Neural cell (in vitro differentiated cells): ENCODE measurements around the gene TIMM13. TPM values are rescaled to one million over a fixed set of nuclear protein-coding genes. Genes with fewer than 3 reads are reported as not detected.

Source experiments
- H2AFZ ChIP-seq: fragments of 200-600, 300-800 bp; sonication (generic), shearing (Covaris generic); 2 replicates; pipeline ENCODE4 v1.6.0; 2014; ENCODE audit warnings: low read depth, mild to moderate bottlenecking, antibody characterized with exemption, low read length, moderate library complexity
- H3F3A ChIP-seq: fragments of 200-600 bp; shearing (Covaris generic); 2 replicates; pipeline ENCODE4 v1.6.1; 2016; ENCODE audit warnings: mild to moderate bottlenecking, moderate library complexity, mixed read lengths, antibody characterized with exemption, low read length; ENCODE audit not compliant: insufficient read depth, poor library complexity, severe bottlenecking
- H3K27ac ChIP-seq: fragments of 200-600, 300-800 bp; sonication (generic), shearing (Covaris generic); 2 replicates; pipeline ENCODE4 v1.5.1; 2014; ENCODE audit warnings: mild to moderate bottlenecking, low read length, moderate library complexity
- H3K27me3 ChIP-seq: fragments of 300-800, 200-600 bp; sonication (generic), shearing (Covaris generic); 2 replicates; pipeline ENCODE4 v1.6.0; 2014; ENCODE audit warnings: mild to moderate bottlenecking, low read depth, low read length, moderate library complexity; ENCODE audit not compliant: insufficient read depth
- H3K36me3 ChIP-seq: fragments of 300-800, 200-600 bp; sonication (generic), shearing (Covaris generic); 2 replicates; pipeline ENCODE4 v1.5.1; 2014; ENCODE audit warnings: mild to moderate bottlenecking, antibody characterized with exemption, low read length, moderate library complexity; ENCODE audit not compliant: insufficient read depth
- H3K4me2 ChIP-seq: fragments of 300-800, 200-600 bp; sonication (generic), shearing (Covaris generic); 2 replicates; pipeline ENCODE4 v1.6.0; 2014; ENCODE audit warnings: mild to moderate bottlenecking, low read length
- H3K4me3 ChIP-seq: fragments of 300-800, 200-600 bp; sonication (generic), shearing (Covaris generic); 2 replicates; pipeline ENCODE4 v1.5.1; 2014; ENCODE audit warnings: mild to moderate bottlenecking, low read length, moderate library complexity
- H3K79me2 ChIP-seq: fragments of 200-600 bp; shearing (Covaris generic); replicated peaks from 2 replicates; pipeline ENCODE4 v1.6.0; 2014; ENCODE audit warnings: mild to moderate bottlenecking, low read length, moderate library complexity; ENCODE audit not compliant: insufficient read depth
- H3K9ac ChIP-seq: fragments of 300-800, 200-600 bp; sonication (generic), shearing (Covaris generic); 2 replicates; pipeline ENCODE4 v1.6.1; 2016; ENCODE audit warnings: mild to moderate bottlenecking, low read length, mixed read lengths
- H3K9me2 ChIP-seq: fragments of 200-600 bp; shearing (Covaris generic); 2 replicates; pipeline ENCODE4 v1.6.1; 2016; ENCODE audit warnings: mild to moderate bottlenecking, low read length, mixed read lengths; ENCODE audit not compliant: insufficient read depth
- H3K9me3 ChIP-seq: fragments of 200-600, 300-800 bp; sonication (generic), shearing (Covaris generic); 2 replicates; pipeline ENCODE4 v1.6.1; 2016; ENCODE audit warnings: mild to moderate bottlenecking, mixed run types, low read length, moderate library complexity, mixed read lengths
- H4K20me1 ChIP-seq: fragments of 200-600 bp; shearing (Covaris generic); 2 replicates; pipeline ENCODE4 v1.6.1; 2016; ENCODE audit warnings: mild to moderate bottlenecking, mixed run types; ENCODE audit not compliant: insufficient read depth
- CTCF ChIP-seq: fragments of 450-650 bp; IDR thresholded peaks from 2 replicates; pipeline ENCODE4 v1.5.1; 2014; ENCODE audit warnings: antibody characterized with exemption, mild to moderate bottlenecking, moderate library complexity; ENCODE audit not compliant: poor library complexity, severe bottlenecking
- EP300 ChIP-seq: fragments of 450-650 bp; conservative IDR thresholded peaks from 2 replicates; pipeline ENCODE4 v1.6.1; 2014; ENCODE audit warnings: antibody characterized with exemption, mild to moderate bottlenecking, moderate library complexity; ENCODE audit not compliant: poor library complexity, severe bottlenecking
- EZH2 ChIP-seq: fragments of 200-600, 300-800 bp; shearing (Covaris generic), sonication (generic); IDR thresholded peaks from 2 replicates; pipeline ENCODE4 v1.6.1; 2014; ENCODE audit warnings: antibody characterized with exemption, low read length, borderline replicate concordance, mild to moderate bottlenecking; ENCODE audit not compliant: insufficient read depth, poor library complexity, severe bottlenecking
- MXI1 ChIP-seq: fragments of 450-650 bp; conservative IDR thresholded peaks from 2 replicates; pipeline ENCODE4 v1.6.1; 2014; ENCODE audit warnings: antibody characterized with exemption, mild to moderate bottlenecking; ENCODE audit not compliant: poor library complexity, severe bottlenecking
- POLR2AphosphoS5 ChIP-seq: IDR thresholded peaks from 2 replicates; pipeline ENCODE4 v1.6.1; 2012
- RAD21 ChIP-seq: fragments of 450-650 bp; conservative IDR thresholded peaks from 2 replicates; pipeline ENCODE4 v1.6.1; 2014; ENCODE audit warnings: antibody characterized with exemption, mild to moderate bottlenecking, moderate library complexity
- REST ChIP-seq: IDR thresholded peaks from 2 replicates; pipeline ENCODE4 v1.6.1; 2012; ENCODE audit warnings: borderline replicate concordance
- SMC3 ChIP-seq: fragments of 450-650 bp; conservative IDR thresholded peaks from 2 replicates; pipeline ENCODE4 v1.6.1; 2014; ENCODE audit warnings: antibody characterized with exemption, mild to moderate bottlenecking, moderate library complexity; ENCODE audit not compliant: poor library complexity
- TAF1 ChIP-seq: IDR thresholded peaks from 2 replicates; pipeline ENCODE4 v1.6.1; 2012; ENCODE audit warnings: low read depth
- polyA plus RNA-seq: library from polyadenylated mRNA; depleted of rRNA; stranded (reverse); fragments of >200 nt; gene quantifications from 2 replicates; pipeline ENCODE4 v1.2.3, GENCODE V29; 2014

The TIMM13 gene
- polyA plus RNA-seq, 1 donor from 2014 or later, result 73.0 TPM

- Histone ChIP-seq H3K79me2 (no peaks in the 10 kb centered on the region), H3K36me3 (no peaks in the 10 kb centered on the region), H2AFZ (no peak overlapping the region), H3K27ac (no peak overlapping the region), H3K9me3 (no peaks in the 10 kb centered on the region), H3K4me2 (no peak overlapping the region), H3K9ac (no peak overlapping the region), H4K20me1 (no peaks in the 10 kb centered on the region), H3F3A (peaks cover 4% of the 10 kb centered on the region), H3K4me3 (no peak overlapping the region), H3K9me2 (no peaks in the 10 kb centered on the region), H3K27me3 (no peaks in the 10 kb centered on the region)
- no peak for TF ChIP-seq REST
- TF ChIP-seq TAF1, result no peak
- TF ChIP-seq RAD21, result no peak
- TF ChIP-seq POLR2AphosphoS5, result no peak
- TF ChIP-seq SMC3, result no peak
- TF ChIP-seq CTCF, result no peak
- no peak for TF ChIP-seq MXI1
- TF ChIP-seq EZH2, result no peak
- TF ChIP-seq EP300, result no peak
These were observed 44.7 kb downstream of the TIMM13 start for GRCh38 chr19:2382530-2383222.

- H3K27me3 ChIP-seq, result no peaks in the 10 kb centered on the region
- H3K9ac ChIP-seq, result no peak overlapping the region
- TF ChIP-seq CTCF (no peak), EP300 (no peak), RAD21 (no peak), MXI1 (no peak), POLR2AphosphoS5 (no peak), TAF1 (no peak), EZH2 (no peak)
- H3K9me3 ChIP-seq, result no peaks in the 10 kb centered on the region
- peaks cover 4% of the 10 kb centered on the region for H3F3A ChIP-seq
- no peaks in the 10 kb centered on the region for H3K9me2 ChIP-seq
- H3K4me2 ChIP-seq, result no peak overlapping the region
- no peak overlapping the region for H3K4me3 ChIP-seq
- no peak overlapping the region for H3K27ac ChIP-seq
- H2AFZ ChIP-seq, result no peak overlapping the region
- no peaks in the 10 kb centered on the region for H3K36me3 ChIP-seq
- H4K20me1 ChIP-seq, result no peaks in the 10 kb centered on the region
- no peaks in the 10 kb centered on the region for H3K79me2 ChIP-seq
These were observed 46.1 kb downstream of the TIMM13 start for GRCh38 chr19:2381148-2381820.
